Activated CD4-positive, alpha-beta T cell treated with anti-CD3 and anti-CD28 coated beads, Interleukin-2, amount 10 ng/mL, durations not matched to agents 7 days and 5 days (primary cell): Measurements from ENCODE around the gene CFAP61. TPM values are rescaled to one million over a fixed set of nuclear protein-coding genes. Genes with fewer than 3 reads are reported as not detected.

Source experiments
- CTCF ChIA-PET: fragments of 350-600 bp; sonication (Branson Sonifier 250); formaldehyde crosslinking; loops from one replicate; lab custom pipeline; 2021; ENCODE audit warnings: antibody characterized with exemption; lab: Charles Lee
- POLR2A ChIA-PET: fragments of 350-600 bp; sonication (Branson Sonifier 250); formaldehyde crosslinking; loops from one replicate; lab custom pipeline; 2021; ENCODE audit warnings: antibody characterized with exemption; lab: Charles Lee
- DNase-seq: peaks from one replicate; pipeline ENCODE4 v3.0.0-alpha.2; 2020
- H3K27ac Mint-ChIP-seq: one replicate; pipeline ENCODE4 v1.8.0; 2021; ENCODE audit warnings: mild to moderate bottlenecking, moderate library complexity, mixed read lengths
- H3K27me3 Mint-ChIP-seq: one replicate; pipeline ENCODE4 v1.8.0; 2021; ENCODE audit warnings: mixed read lengths
- H3K36me3 Mint-ChIP-seq: one replicate; pipeline ENCODE4 v1.8.0; 2021; ENCODE audit warnings: low read depth, mixed read lengths
- H3K4me1 Mint-ChIP-seq: one replicate; pipeline ENCODE4 v1.8.0; 2021; ENCODE audit warnings: mixed read lengths
- H3K4me3 Mint-ChIP-seq: one replicate; pipeline ENCODE4 v1.8.0; 2021; ENCODE audit warnings: mild to moderate bottlenecking, moderate library complexity, mixed read lengths
- H3K9me3 Mint-ChIP-seq: one replicate; pipeline ENCODE4 v1.8.0; 2021; ENCODE audit warnings: mixed read lengths
- total RNA-seq, 2 experiments: library from RNA; stranded (reverse); gene quantifications; one replicate each; pipeline ENCODE4 v1.2.3, GENCODE V29; 2021

CFAP61 gene
- total RNA-seq, 2 experiments from 2014 or later: not detected

- ChIA-PET CTCF (no interaction called here), POLR2A (no interaction called here)
- Mint-ChIP-seq H3K27ac (no peak overlapping the region), H3K4me3 (no peak overlapping the region), H3K4me1 (peaks cover 2% of the 10 kb centered on the region), H3K36me3 (no peaks in the 10 kb centered on the region), H3K9me3 (no peaks in the 10 kb centered on the region), H3K27me3 (peaks cover 17% of the 10 kb centered on the region)
- DNase-seq: no peak
Observed at GRCh38 chr20:20083807-20084206, 31.5 kb downstream of the CFAP61 start.

GRCh38 chr20:20084296-20084752 lies 32.0 kb downstream of the CFAP61 start:
- H3K27ac Mint-ChIP-seq: no peak overlapping the region

GRCh38 chr20:20085071-20085470 lies 32.7 kb downstream of the CFAP61 start:
- CTCF ChIA-PET: no interaction called here
- no peak overlapping the region for H3K27ac Mint-ChIP-seq
- H3K36me3 Mint-ChIP-seq: no peaks in the 10 kb centered on the region
- H3K4me1 Mint-ChIP-seq: peaks cover 2% of the 10 kb centered on the region
- H3K4me3 Mint-ChIP-seq: no peak overlapping the region
- no peak for DNase-seq
- no peaks in the 10 kb centered on the region for H3K9me3 Mint-ChIP-seq
- POLR2A ChIA-PET: no interaction called here
- peaks cover 15% of the 10 kb centered on the region for H3K27me3 Mint-ChIP-seq

More at GRCh38 chr20:20084296-20084752, 32.0 kb downstream of the CFAP61 start:
- H3K4me3 Mint-ChIP-seq: no peak overlapping the region
- peaks cover 15% of the 10 kb centered on the region for H3K27me3 Mint-ChIP-seq
- POLR2A ChIA-PET: no interaction called here
- CTCF ChIA-PET: no interaction called here
- H3K4me1 Mint-ChIP-seq: peaks cover 2% of the 10 kb centered on the region
- DNase-seq: no peak
- no peaks in the 10 kb centered on the region for H3K36me3 Mint-ChIP-seq
- no peaks in the 10 kb centered on the region for H3K9me3 Mint-ChIP-seq

DNA sequence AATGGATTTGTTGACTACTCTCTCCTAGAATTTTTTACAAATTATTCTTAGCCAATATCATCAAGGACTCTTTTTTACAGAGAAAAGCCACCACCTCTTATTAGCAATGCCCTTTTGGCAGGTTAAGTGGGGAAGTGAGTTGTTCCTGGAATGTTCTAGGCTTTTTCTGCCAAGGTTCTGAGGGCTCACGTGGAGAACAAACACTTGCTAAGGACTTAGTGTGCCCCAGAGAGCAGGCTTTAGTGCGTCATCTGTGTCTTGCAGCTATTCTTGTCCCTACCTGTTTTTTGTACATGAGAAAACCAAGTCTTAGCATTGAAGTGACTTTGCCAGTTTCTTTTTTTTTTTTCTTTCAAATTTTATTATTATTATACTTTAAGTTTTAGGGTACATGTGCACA lies 33.5 kb downstream of the CFAP61 start:
- CTCF ChIA-PET: no interaction called here

DNA sequence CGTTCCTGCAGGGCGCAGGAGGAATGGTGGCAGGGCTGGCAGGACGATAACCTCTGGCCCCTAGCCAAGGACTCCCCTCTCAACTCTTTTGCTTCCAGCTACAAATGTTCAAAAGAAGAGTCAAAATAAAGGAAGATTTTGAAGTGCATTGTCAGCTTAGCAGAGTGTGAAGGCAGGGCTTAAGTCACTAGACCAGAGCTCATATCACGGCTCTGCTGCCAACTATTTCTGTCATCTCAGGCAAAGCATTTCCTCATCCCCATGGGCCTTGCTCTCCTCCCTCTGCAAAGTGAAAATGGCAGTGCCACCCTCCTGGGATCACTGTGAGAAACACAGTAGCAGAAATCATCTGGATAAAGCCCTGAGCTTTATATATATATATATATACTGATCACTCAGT lies 36.7 kb downstream of the CFAP61 start:
- POLR2A ChIA-PET: no interaction called here
- no peak overlapping the region for H3K4me3 Mint-ChIP-seq
- CTCF ChIA-PET: no interaction called here
- H3K27ac Mint-ChIP-seq: no peak overlapping the region
- no peaks in the 10 kb centered on the region for H3K9me3 Mint-ChIP-seq
- peaks cover under 1% of the 10 kb centered on the region for H3K4me1 Mint-ChIP-seq
- no peak for DNase-seq
- H3K27me3 Mint-ChIP-seq: peaks cover 5% of the 10 kb centered on the region
- no peaks in the 10 kb centered on the region for H3K36me3 Mint-ChIP-seq

More for the DNA sequence above, 33.5 kb downstream of the CFAP61 start:
- Mint-ChIP-seq H3K4me3 (no peak overlapping the region), H3K27me3 (peaks cover 15% of the 10 kb centered on the region), H3K4me1 (peaks cover 2% of the 10 kb centered on the region), H3K36me3 (no peaks in the 10 kb centered on the region), H3K9me3 (no peaks in the 10 kb centered on the region), H3K27ac (no peak overlapping the region)
- POLR2A ChIA-PET: no interaction called here
- DNase-seq: no peak

DNA sequence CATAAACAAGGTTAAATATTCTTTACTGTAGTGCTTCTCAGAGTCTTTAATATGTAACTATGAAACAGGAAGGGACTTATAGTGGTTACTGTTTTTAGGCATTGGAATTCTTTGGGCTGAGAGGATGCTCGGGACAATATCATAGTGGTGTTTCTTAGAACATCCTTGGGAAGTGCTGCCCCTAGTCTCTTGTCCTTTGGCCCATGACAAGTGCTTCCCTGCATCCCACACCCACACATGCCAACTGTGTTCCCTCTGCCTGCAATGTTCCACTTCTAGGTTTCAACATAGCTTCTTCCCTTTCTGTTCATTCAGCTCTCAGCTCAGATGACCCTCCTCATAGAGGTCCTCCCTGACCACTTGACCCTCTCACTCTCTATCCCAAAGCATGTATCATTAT lies 37.6 kb downstream of the CFAP61 start:
- no peaks in the 10 kb centered on the region for H3K9me3 Mint-ChIP-seq
- no peaks in the 10 kb centered on the region for H3K36me3 Mint-ChIP-seq
- no peak overlapping the region for H3K27ac Mint-ChIP-seq
- POLR2A ChIA-PET: no interaction called here
- no peak overlapping the region for H3K4me3 Mint-ChIP-seq
- CTCF ChIA-PET: no interaction called here
- H3K27me3 Mint-ChIP-seq: peaks cover 5% of the 10 kb centered on the region
- H3K4me1 Mint-ChIP-seq: no peaks in the 10 kb centered on the region
- no peak for DNase-seq

DNA sequence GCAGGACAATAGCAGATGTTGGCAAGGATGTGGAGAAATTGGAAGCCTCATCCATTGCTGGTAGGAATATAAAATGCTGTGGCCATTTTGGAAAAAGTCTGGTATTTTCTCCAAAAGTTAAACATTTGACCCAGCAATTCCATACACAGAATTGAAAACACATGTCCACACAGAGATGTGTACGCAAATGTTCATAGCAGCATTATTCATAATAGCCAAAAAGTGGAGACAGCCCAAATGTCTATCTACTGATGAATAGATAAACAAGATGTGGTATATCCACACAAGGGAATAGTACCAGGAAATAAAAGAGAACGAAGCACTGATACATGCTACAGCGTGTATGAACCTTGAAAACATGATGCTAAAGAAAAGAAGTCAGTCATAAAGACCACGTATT lies 40.5 kb downstream of the CFAP61 start:
- Mint-ChIP-seq H3K9me3 (no peaks in the 10 kb centered on the region), H3K27ac (no peak overlapping the region), H3K4me3 (no peak overlapping the region), H3K27me3 (peaks cover 5% of the 10 kb centered on the region), H3K36me3 (no peaks in the 10 kb centered on the region), H3K4me1 (no peaks in the 10 kb centered on the region)
- POLR2A ChIA-PET: no interaction called here
- CTCF ChIA-PET: no interaction called here
- no peak for DNase-seq

DNA sequence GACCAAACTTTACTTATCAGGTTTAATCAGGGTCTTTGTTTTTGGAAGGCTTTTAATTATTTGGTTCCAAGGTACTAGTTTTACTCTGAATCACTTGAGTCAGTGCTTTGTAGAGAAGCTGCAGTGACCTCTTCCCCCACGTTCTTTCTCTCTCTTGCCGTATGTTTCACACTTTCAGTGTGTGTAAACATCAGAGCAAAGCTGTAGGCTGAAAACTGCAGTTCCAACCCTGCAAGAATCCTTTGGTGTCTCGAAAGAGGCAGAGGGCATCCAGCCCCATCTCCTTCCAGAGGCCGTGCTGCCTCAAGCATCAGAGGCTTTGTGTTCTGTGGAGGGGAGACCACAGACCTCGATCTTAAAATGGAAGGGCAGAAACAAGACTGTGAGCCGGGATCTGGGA lies 42.1 kb downstream of the CFAP61 start:
- no peaks in the 10 kb centered on the region for H3K4me1 Mint-ChIP-seq
- DNase-seq: no peak
- no peaks in the 10 kb centered on the region for H3K36me3 Mint-ChIP-seq
- peaks cover 5% of the 10 kb centered on the region for H3K27me3 Mint-ChIP-seq
- POLR2A ChIA-PET: no interaction called here
- H3K9me3 Mint-ChIP-seq: no peaks in the 10 kb centered on the region
- CTCF ChIA-PET: no interaction called here
- H3K27ac Mint-ChIP-seq: no peak overlapping the region
- H3K4me3 Mint-ChIP-seq: no peak overlapping the region

DNA sequence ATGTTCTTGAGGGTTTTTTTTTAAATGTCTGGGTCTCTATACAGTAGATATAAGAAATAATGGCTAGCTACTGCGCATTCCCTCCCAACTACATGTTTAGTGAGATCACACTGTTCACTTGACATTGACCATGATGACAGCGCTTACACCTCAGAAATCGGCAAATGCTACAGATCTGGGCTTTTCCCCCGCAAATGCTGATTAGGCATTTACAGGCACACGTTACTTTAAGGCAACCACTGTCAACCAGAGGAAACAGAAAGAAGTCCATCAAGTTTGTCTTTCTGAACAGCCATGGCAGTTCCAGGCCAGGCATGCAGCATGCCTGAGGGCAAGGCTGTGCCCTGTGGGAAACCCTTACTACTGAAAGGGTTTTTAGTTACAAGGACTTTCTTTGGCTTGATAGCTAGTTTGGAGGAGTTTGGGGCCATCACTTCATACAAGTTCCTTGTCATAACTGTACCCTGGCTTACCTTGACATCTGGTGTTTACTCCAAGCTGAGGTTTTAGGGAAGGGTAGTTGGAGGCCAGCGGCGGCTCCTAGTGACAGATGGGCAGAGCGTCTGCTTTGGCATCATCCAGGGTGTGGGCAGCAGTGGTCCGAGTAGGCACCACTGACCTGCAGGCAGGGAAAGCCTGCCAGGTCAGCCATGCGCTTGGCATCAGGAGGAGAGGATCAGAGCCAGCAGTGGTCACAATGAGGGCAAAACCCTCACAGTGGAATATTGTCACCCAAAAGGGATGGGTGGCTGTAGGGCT lies 43.0 kb downstream of the CFAP61 start:
- H3K36me3 Mint-ChIP-seq: no peaks in the 10 kb centered on the region
- H3K4me1 Mint-ChIP-seq: no peaks in the 10 kb centered on the region
- no peak overlapping the region for H3K27ac Mint-ChIP-seq
- no peaks in the 10 kb centered on the region for H3K9me3 Mint-ChIP-seq
- DNase-seq: no peak
- H3K27me3 Mint-ChIP-seq: peaks cover 5% of the 10 kb centered on the region
- no peak overlapping the region for H3K4me3 Mint-ChIP-seq
- ChIA-PET CTCF (no interaction called here), POLR2A (no interaction called here)

- Mint-ChIP-seq H3K27me3 (peaks cover 5% of the 10 kb centered on the region), H3K36me3 (no peaks in the 10 kb centered on the region), H3K27ac (no peak overlapping the region), H3K4me3 (no peak overlapping the region), H3K4me1 (no peaks in the 10 kb centered on the region), H3K9me3 (no peaks in the 10 kb centered on the region)
- CTCF ChIA-PET: no interaction called here
- DNase-seq: no peak
- POLR2A ChIA-PET: no interaction called here
Observed at GRCh38 chr20:20096421-20096820, 44.1 kb downstream of the CFAP61 start.

DNA sequence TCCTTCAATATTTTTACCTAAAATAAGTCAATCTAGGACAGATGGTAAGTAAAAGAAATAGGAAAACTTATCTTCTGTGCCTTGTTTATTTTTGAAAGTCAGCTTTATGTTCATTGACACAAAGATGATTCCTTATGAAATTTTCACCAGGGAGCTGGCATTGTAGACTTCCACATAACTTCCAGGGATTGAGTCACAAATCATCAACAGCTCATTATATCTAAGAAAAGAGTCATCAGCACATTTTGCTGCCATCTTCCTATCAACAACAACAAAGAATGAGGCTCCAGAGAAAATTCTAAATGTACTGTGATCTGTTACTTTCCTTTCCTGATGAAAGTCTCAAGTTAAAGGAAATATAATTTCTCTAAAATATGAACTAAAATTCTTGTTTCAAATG lies 48.5 kb downstream of the CFAP61 start:
- H3K27me3 Mint-ChIP-seq: peaks cover 10% of the 10 kb centered on the region
- CTCF ChIA-PET: no interaction called here
- H3K4me3 Mint-ChIP-seq: no peak overlapping the region
- POLR2A ChIA-PET: no interaction called here
- H3K9me3 Mint-ChIP-seq: no peaks in the 10 kb centered on the region
- H3K27ac Mint-ChIP-seq: no peak overlapping the region
- no peak for DNase-seq
- H3K36me3 Mint-ChIP-seq: no peaks in the 10 kb centered on the region
- no peaks in the 10 kb centered on the region for H3K4me1 Mint-ChIP-seq

DNA sequence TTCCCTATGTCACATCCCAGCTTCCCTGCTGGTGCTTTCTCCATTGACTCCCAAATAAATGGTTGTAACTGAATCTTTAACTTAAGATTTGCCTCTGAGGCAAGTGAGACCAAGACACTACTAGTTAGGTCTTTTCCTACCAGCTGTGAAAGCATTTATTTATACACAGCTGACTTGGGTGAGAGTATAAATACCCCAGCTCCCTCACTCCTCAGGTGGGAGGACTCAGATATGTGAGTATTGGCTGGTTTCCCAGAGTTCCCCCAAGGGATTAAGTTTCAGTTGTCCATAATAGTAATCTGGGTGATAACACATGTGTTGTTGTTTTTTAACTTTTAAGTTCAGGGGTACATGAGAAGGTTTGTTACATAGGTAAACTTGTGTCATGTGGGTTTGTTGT lies 49.8 kb downstream of the CFAP61 start:
- Mint-ChIP-seq H3K4me1 (no peaks in the 10 kb centered on the region), H3K9me3 (no peaks in the 10 kb centered on the region), H3K27me3 (peaks cover 10% of the 10 kb centered on the region), H3K36me3 (no peaks in the 10 kb centered on the region), H3K27ac (no peak overlapping the region), H3K4me3 (no peak overlapping the region)
- no peak for DNase-seq
- ChIA-PET POLR2A (no interaction called here), CTCF (no interaction called here)

DNA sequence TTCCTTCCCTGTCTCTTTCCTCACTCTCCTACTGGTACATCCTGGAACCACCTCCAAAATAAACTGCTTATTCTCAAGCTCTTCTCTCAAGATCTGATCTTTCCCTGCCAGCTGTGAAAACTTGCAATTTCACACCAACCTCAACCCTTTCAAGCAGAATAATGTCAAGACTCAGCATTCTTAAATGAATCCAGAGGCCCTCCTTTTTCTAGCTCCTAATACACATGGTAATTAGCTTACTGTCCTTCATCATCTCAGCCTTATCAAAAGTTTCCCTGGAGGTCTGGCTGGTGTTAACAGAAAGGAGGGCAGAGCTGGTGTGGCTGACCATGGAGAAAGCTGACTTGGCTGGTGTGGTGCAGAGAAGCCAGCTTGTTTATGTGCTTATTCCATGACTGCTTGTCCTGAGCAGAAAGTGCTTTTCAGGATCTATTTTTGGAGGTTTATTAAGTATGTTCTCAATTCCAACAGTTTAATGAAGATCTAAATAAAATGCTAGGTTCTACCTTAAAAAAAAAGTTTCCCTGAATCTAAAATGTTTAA lies 50.5 kb downstream of the CFAP61 start:
- Mint-ChIP-seq H3K4me1 (no peaks in the 10 kb centered on the region), H3K4me3 (no peak overlapping the region), H3K27me3 (peaks cover 9% of the 10 kb centered on the region), H3K36me3 (no peaks in the 10 kb centered on the region), H3K27ac (no peak overlapping the region), H3K9me3 (no peaks in the 10 kb centered on the region)
- CTCF ChIA-PET: no interaction called here
- DNase-seq: no peak
- POLR2A ChIA-PET: no interaction called here

DNA sequence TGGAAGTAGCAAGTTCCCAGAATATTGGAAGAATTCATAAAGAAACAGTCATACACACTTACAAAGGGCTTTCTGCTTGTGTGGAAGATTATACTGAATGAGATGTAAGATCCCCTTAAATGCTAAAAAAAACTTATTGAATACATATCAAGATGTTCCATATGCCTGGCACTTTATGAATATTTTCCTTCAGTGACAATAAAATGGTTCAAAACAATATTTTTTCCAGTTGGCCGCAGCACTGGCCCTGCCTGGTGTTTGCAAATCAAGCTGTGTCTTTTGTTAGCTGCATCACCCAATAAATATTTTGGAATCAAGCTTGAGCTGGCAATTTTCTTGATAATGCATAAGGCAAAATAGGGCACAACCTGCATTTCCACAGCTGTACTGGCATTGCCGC lies 51.2 kb downstream of the CFAP61 start:
- ChIA-PET POLR2A (no interaction called here), CTCF (no interaction called here)
- Mint-ChIP-seq H3K36me3 (no peaks in the 10 kb centered on the region), H3K27me3 (peaks cover 10% of the 10 kb centered on the region), H3K27ac (no peak overlapping the region), H3K4me1 (no peaks in the 10 kb centered on the region), H3K4me3 (no peak overlapping the region), H3K9me3 (no peaks in the 10 kb centered on the region)
- DNase-seq: no peak
